HG02938 (cell line): ENCODE data around the gene PPIL6.
"Not testable (repeated sequence)": the region's sequence is repeated elsewhere in the genome, so short reads cannot be mapped to it uniquely, and the experiment has no call there.

Experiments
- ATAC-seq: cut with Tn5 transposase; IDR thresholded peaks from one replicate; pipeline ENCODE4 v1.9.1; 2021; ENCODE audit warnings: mild to moderate bottlenecking, moderate library complexity; ENCODE audit not compliant: unreplicated experiment

Gene PPIL6

GRCh38 chr6:109467696-109468095 lies 27.3 kb upstream of the PPIL6 start:
- ATAC-seq = no peak

- no peak for ATAC-seq
These were observed 25.9 kb upstream of the PPIL6 start for GRCh38 chr6:109466212-109466923.

GRCh38 chr6:109465772-109466171 lies 25.3 kb upstream of the PPIL6 start:
- no peak for ATAC-seq

- ATAC-seq = no peak
These were observed 21.5 kb upstream of the PPIL6 start for GRCh38 chr6:109461733-109462526.

- ATAC-seq = not testable (repeated sequence)
These were observed 20.8 kb upstream of the PPIL6 start for GRCh38 chr6:109461205-109461604.

GRCh38 chr6:109460161-109460829 lies 19.9 kb upstream of the PPIL6 start:
- ATAC-seq = no peak

GRCh38 chr6:109458774-109459531 lies 18.5 kb upstream of the PPIL6 start:
- ATAC-seq = no peak

- ATAC-seq = no peak
These were observed 17.2 kb upstream of the PPIL6 start for GRCh38 chr6:109457562-109457996.

GRCh38 chr6:109456710-109457561 lies 16.5 kb upstream of the PPIL6 start:
- no peak for ATAC-seq

- ATAC-seq = no peak
These were observed 15.7 kb upstream of the PPIL6 start for GRCh38 chr6:109456111-109456583.

- peak; percentile 56 for ATAC-seq
These were observed 15.1 kb upstream of the PPIL6 start, which contains the start of gene MICAL1 for GRCh38 chr6:109455437-109456110. MICAL1 (minus strand) TSS chr6:109455772; CDS start chr6:109454196, 1,576 bp downstream.

GRCh38 chr6:109454496-109455436 lies 14.3 kb upstream of the PPIL6 start:
- ATAC-seq = peak; percentile 25

- ATAC-seq = no peak
These were observed 13.4 kb upstream of the PPIL6 start for GRCh38 chr6:109453594-109454495.

GRCh38 chr6:109453156-109453555 lies 12.7 kb upstream of the PPIL6 start:
- no peak for ATAC-seq

GRCh38 chr6:109452181-109452580 lies 11.8 kb upstream of the PPIL6 start:
- no peak for ATAC-seq

GRCh38 chr6:109451376-109451775 lies 10.9 kb upstream of the PPIL6 start:
- no peak for ATAC-seq

GRCh38 chr6:109450801-109451200 lies 10.4 kb upstream of the PPIL6 start:
- ATAC-seq = no peak
